ENCODE measurements around the gene CHD2.

DNA sequence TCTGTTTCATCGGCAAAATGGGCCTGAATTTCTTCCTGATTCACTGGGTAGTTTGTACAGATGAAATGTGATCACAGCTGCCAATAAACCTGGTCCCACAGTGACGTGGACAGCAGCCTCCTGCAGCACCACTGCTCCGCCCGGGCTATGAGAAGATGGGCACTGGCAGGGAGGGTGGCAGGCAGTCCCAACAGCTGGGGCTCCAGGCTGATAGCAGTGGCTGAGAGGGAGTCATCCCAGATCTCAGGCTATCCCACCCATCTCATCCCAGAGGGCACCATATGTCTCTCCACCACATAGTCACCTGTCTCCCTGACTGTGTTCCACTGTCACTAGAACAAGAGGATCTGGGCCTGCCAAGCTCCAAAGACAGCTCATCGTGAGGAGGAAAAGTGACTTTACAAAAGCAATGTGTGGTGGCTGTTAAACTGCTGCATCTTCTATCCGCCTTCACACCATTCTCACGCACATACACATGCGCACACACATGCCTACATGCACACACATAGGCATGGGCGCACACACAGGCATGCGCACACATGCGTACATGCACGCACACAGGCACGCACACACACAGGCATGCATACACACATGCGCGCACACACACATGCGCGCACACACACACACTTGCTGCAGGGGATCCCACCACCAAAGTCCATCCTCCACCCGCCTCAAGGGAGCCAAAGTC, 142.7 kb downstream of the CHD2 start:
- TF ChIP-seq CTCF (conservative IDR thresholded peaks at IDR 0.05), result no peak
- TF ChIP-seq EZH2 (IDR thresholded peaks at IDR 0.05; ENCODE audit: low read depth), result no peak
